GM12878 (cell line): ENCODE data around the gene DUSP16. TPM values are rescaled to one million over a fixed set of nuclear protein-coding genes. Genes with fewer than 3 reads are reported as not detected.
A peak's percentile ranks its signal among the peaks of the same experiment; 100 is the strongest.

Experiments used
- BCL3 ChIP-seq: IDR thresholded peaks from 2 replicates; pipeline ENCODE4 v1.6.1; 2011; ENCODE audit warnings: borderline replicate concordance, low read depth, mild to moderate bottlenecking, moderate library complexity, low read length; ENCODE audit not compliant: insufficient read depth, poor library complexity, severe bottlenecking
- BHLHE40 ChIP-seq, 2 experiments: fragments of 450-650 bp in 1 of 2; IDR thresholded peaks; 2 replicates each; pipeline ENCODE4 v1.6.1; 2011 to 2017; ENCODE audit warnings: low read depth in 2 of 2, borderline replicate concordance in 1 of 2, improper control_type of control experiment in 1 of 2, low read length in 1 of 2, mild to moderate bottlenecking in 1 of 2
- CBFB ChIP-seq: IDR thresholded peaks from 2 replicates; pipeline ENCODE4 v1.6.1; 2016; ENCODE audit warnings: antibody characterized with exemption, low read depth
- EED ChIP-seq: sonication (generic); IDR thresholded peaks from 2 replicates; pipeline ENCODE4 v1.6.1; 2016; ENCODE audit warnings: antibody characterized with exemption, low read depth
- ETV6 ChIP-seq, 2 experiments: fragments of 450-650 bp in 1 of 2; IDR thresholded peaks in 1 of 2; conservative IDR thresholded peaks in 1 of 2; 2 replicates each; pipeline ENCODE4 v1.6.1; 2014; ENCODE audit warnings: antibody characterized with exemption in 1 of 2, borderline replicate concordance in 1 of 2, low read depth in 1 of 2, mild to moderate bottlenecking in 1 of 2, moderate library complexity in 1 of 2
- HCFC1 ChIP-seq: fragments of 150-350 bp; IDR thresholded peaks from 2 replicates; pipeline ENCODE4 v1.6.1; 2014; ENCODE audit warnings: low read length
- HDAC2 ChIP-seq: fragments of 200-600 bp; sonication (generic); IDR thresholded peaks from 2 replicates; pipeline ENCODE4 v1.6.1; 2017
- IRF4 ChIP-seq: IDR thresholded peaks from 2 replicates; pipeline ENCODE4 v1.6.1; 2011; ENCODE audit warnings: low read depth, low read length
- KLF5 ChIP-seq: fragments of 450-650 bp; IDR thresholded peaks from 2 replicates; pipeline ENCODE4 v1.6.1; 2014; ENCODE audit warnings: mild to moderate bottlenecking; ENCODE audit not compliant: partially characterized antibody
- MAX ChIP-seq: IDR thresholded peaks from 2 replicates; pipeline ENCODE4 v1.6.1; 2012; ENCODE audit warnings: low read depth, low read length, improper control_type of control experiment
- MLLT1 ChIP-seq: fragments of 450-650 bp; IDR thresholded peaks from 2 replicates; pipeline ENCODE4 v1.6.1; 2016; ENCODE audit warnings: mild to moderate bottlenecking
- ZBTB40 ChIP-seq: fragments of 450-650 bp; IDR thresholded peaks from 2 replicates; pipeline ENCODE4 v1.6.1; 2016; ENCODE audit warnings: mild to moderate bottlenecking, moderate library complexity, borderline replicate concordance
- ZNF207 ChIP-seq: fragments of 450-650 bp; IDR thresholded peaks from 2 replicates; pipeline ENCODE4 v1.6.1; 2014; ENCODE audit warnings: antibody characterized with exemption, mild to moderate bottlenecking, borderline replicate concordance
- ZZZ3 ChIP-seq: IDR thresholded peaks from 2 replicates; pipeline ENCODE4 v1.6.1; 2011; ENCODE audit warnings: low read depth; ENCODE audit not compliant: control insufficient read depth, insufficient read length
- polyA plus RNA-seq, 11 experiments: library from polyadenylated mRNA; depleted of rRNA in 4 of 11; unstranded in 6 of 11; stranded (reverse) in 5 of 11; fragments of >200 nt; fragmentation: Nextera tagmentation in 4 of 11; fragmentation: Illumina TruSeq in 1 of 11; extraction: Ambion mirVana in 4 of 11; extraction: Trizol in 1 of 11; gene quantifications; 1 replicate in 1 of 11; 2 replicates in 10 of 11; pipeline versions ENCODE4 v1.2.1 to v1.2.3, GENCODE V29; 2011 to 2016; ENCODE audit warnings: inconsistent platforms in 2 of 11, missing spikeins in 2 of 11, low read depth in 1 of 11
- total RNA-seq, 4 experiments: library from RNA; depleted of rRNA in 3 of 4; stranded (reverse); fragments of >200 nt in 3 of 4; fragmentation: Illumina TruSeq in 1 of 4; extraction: Trizol in 1 of 4; gene quantifications; 2 replicates each; pipeline versions ENCODE4 v1.2.1 to v1.2.3, GENCODE V29; 2013 to 2021
- TF ChIP-seq, protein P1 (sequence below): IDR thresholded peaks from 2 replicates; pipeline ENCODE4 v1.6.1; 2011; ENCODE audit warnings: mild to moderate bottlenecking, low read depth, low read length, moderate library complexity; ENCODE audit not compliant: insufficient replicate concordance
- TF ChIP-seq, protein P2 (sequence below): fragments of 450-650 bp; IDR thresholded peaks from 2 replicates; pipeline ENCODE4 v1.6.1; 2017; ENCODE audit warnings: low read depth, mild to moderate bottlenecking, moderate library complexity

The DUSP16 gene
- total and polyA plus RNA-seq, 10 of the 15 experiments (the other 5 are each of a cell fraction or from before 2014, with no cell fraction given): 3.9 to 75.3 (median 26.8) TPM

- TF ChIP-seq ETV6 (conservative IDR thresholded peaks at IDR 0.05 in 1 of 2, IDR thresholded peaks at IDR 0.05 in 1 of 2; ENCODE audit: borderline replicate concordance in 1 of 2, low read depth in 1 of 2): peak in 1 of 2 experiments; percentile 91; a peak in 2 of 4 replicates
- TF ChIP-seq HCFC1: no peak
- TF ChIP-seq EED: peak; percentile 76
- no peak for TF ChIP-seq MAX
- peak; percentile 60 to 66; a peak in 3 of 4 replicates for TF ChIP-seq BHLHE40 (IDR thresholded peaks at IDR 0.05; ENCODE audit: borderline replicate concordance in 1 of 2, low read depth in 2 of 2, low read length in 1 of 2)
- no peak for TF ChIP-seq ZZZ3
- TF ChIP-seq CBFB: 0 out of 2 replicates have a peak, but pooled peaks have one; percentile 48
- TF ChIP-seq IRF4: peak; percentile 86; the same call in 1 of the 2 replicates
- TF ChIP-seq ZBTB40: no peak
- no peak for TF ChIP-seq HDAC2
- no peak for TF ChIP-seq KLF5
- TF ChIP-seq, protein P1, sequence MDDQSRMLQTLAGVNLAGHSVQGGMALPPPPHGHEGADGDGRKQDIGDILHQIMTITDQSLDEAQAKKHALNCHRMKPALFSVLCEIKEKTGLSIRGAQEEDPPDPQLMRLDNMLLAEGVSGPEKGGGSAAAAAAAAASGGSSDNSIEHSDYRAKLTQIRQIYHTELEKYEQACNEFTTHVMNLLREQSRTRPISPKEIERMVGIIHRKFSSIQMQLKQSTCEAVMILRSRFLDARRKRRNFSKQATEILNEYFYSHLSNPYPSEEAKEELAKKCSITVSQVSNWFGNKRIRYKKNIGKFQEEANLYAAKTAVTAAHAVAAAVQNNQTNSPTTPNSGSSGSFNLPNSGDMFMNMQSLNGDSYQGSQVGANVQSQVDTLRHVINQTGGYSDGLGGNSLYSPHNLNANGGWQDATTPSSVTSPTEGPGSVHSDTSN: no peak
- TF ChIP-seq ZNF207: no peak
- peak; percentile 97 for TF ChIP-seq MLLT1
- TF ChIP-seq, protein P2, sequence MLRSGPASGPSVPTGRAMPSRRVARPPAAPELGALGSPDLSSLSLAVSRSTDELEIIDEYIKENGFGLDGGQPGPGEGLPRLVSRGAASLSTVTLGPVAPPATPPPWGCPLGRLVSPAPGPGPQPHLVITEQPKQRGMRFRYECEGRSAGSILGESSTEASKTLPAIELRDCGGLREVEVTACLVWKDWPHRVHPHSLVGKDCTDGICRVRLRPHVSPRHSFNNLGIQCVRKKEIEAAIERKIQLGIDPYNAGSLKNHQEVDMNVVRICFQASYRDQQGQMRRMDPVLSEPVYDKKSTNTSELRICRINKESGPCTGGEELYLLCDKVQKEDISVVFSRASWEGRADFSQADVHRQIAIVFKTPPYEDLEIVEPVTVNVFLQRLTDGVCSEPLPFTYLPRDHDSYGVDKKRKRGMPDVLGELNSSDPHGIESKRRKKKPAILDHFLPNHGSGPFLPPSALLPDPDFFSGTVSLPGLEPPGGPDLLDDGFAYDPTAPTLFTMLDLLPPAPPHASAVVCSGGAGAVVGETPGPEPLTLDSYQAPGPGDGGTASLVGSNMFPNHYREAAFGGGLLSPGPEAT: peak; percentile 64; the same call in 1 of the 2 replicates
- TF ChIP-seq BCL3: peak; percentile 74
Observed at GRCh38 chr12:12474931-12475795, 87.5 kb downstream of the DUSP16 start (continued).
